HG02970 (cell line): ENCODE measurements around the gene VPS18.
"Not testable (repeated sequence)": the region's sequence is repeated elsewhere in the genome, so short reads cannot be mapped to it uniquely, and the experiment has no call there.

ENCODE experiments used
- ATAC-seq: cut with Tn5 transposase; IDR thresholded peaks from one replicate; pipeline ENCODE4 v1.9.1; 2021; ENCODE audit warnings: mild to moderate bottlenecking, moderate library complexity, moderate number of reproducible peaks; ENCODE audit not compliant: unreplicated experiment, low FRiP score

The VPS18 gene, protein sequence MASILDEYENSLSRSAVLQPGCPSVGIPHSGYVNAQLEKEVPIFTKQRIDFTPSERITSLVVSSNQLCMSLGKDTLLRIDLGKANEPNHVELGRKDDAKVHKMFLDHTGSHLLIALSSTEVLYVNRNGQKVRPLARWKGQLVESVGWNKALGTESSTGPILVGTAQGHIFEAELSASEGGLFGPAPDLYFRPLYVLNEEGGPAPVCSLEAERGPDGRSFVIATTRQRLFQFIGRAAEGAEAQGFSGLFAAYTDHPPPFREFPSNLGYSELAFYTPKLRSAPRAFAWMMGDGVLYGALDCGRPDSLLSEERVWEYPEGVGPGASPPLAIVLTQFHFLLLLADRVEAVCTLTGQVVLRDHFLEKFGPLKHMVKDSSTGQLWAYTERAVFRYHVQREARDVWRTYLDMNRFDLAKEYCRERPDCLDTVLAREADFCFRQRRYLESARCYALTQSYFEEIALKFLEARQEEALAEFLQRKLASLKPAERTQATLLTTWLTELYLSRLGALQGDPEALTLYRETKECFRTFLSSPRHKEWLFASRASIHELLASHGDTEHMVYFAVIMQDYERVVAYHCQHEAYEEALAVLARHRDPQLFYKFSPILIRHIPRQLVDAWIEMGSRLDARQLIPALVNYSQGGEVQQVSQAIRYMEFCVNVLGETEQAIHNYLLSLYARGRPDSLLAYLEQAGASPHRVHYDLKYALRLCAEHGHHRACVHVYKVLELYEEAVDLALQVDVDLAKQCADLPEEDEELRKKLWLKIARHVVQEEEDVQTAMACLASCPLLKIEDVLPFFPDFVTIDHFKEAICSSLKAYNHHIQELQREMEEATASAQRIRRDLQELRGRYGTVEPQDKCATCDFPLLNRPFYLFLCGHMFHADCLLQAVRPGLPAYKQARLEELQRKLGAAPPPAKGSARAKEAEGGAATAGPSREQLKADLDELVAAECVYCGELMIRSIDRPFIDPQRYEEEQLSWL

GRCh38 chr15:40893733-40894680 is at the start of gene VPS18:
TSS of gene VPS18 (plus strand) at chr15:40894450. CDS start at chr15:40894769, 319 bp downstream.
- ATAC-seq: peak; percentile 80

DNA sequence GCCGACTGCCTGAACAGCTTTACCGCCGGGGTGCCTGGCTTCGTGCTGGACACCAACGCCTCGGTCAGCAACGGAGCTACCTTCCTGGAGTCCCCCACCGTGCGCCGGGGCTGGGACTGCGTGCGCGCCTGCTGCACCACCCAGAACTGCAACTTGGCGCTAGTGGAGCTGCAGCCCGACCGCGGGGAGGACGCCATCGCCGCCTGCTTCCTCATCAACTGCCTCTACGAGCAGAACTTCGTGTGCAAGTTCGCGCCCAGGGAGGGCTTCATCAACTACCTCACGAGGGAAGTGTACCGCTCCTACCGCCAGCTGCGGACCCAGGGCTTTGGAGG is 49.6 kb upstream of the VPS18 start:
- no peak for ATAC-seq

GRCh38 chr15:40845036-40845435 is 49.2 kb upstream of the VPS18 start:
- no peak for ATAC-seq

DNA sequence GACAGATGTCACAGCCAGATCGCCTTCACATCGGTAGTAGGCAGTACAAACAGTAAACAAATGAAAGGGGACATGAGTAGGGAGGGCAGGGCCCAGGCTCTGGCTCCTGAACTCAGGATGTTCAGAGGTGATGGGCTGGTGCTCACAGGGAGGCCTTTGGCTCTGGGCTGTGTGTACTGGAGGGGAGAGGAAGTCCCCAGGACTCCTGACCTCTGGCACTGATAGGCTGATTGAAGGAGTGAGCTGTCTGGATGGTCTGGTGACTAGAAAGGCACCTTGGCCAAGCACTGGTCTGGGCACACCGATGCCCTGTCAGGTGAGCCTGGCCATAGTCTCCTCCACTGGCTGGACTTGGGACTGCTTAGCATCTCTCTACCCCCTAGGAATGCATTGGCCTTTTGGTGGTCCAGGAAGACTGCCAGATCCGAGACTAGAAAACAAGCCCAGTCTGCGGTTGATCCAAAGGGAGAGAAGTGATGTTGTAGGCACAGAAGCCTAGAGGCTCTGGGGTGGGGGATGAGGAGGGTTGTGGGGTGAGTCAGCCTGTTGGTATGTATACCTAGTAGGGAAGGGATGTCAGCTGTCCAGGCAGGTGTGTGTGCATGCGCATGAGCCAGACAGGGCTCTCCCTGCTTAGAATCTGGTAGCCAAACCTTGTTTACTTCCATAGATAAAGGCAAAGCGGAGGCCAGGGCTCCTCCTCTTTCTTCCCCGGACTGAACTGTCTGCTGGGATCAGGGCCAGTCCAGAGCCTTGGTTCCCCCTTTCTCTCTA is 48.6 kb upstream of the VPS18 start:
- no peak for ATAC-seq

DNA sequence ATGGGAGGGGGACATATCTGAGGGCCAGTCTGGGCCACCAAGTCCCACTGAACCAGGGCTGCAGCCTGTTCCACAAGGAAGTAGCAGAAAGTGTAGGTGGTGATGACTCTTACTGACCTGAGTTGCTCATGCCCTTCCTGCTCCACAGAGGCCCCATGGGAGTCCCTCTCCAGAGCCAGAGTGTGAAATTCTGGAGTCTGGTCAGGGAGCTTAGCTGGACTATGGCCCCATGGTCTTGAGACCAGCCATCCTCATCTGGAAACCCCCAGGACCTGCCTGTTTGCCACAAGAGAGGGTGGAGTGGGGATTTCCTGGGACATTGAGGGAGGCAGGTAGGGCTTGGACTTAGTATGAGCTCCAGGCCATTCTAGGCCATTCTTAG is 47.4 kb upstream of the VPS18 start:
- no peak for ATAC-seq

DNA sequence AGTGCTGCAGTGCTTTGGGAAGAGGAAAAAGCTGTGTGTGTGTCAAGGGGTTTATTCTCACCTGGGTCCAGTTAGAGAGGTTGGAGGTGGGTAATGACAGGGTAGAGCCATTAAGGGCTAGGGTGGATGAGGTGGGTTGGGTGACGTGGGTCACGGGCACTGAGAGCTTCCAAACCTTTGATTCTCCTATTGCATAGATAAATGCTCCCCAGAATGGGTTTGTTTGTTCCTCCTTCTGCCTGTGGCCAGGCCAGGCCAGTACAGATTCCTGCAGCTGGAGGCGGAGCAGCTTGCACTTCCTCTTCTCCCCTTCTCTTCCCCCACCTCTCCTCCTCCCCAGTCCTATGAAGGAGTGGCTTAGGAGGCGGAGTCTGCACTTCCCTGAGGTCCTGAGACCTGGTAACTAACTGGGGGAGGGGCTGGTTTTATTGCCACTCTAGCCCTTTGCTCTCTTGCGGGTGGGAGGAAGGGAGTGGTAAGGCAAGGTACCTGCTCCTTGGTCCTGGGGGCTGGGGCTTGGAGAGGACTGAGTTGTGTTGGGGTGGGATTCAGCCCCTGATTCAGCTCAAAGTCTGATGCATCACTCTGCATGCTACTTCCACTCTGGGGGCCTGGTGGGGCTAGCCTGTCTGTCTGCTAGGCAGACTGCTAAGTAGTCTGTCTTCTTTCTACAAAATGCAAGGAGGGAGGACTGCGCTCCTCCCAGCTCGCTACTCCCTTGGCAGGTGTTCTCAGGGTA is 46.9 kb upstream of the VPS18 start:
- no peak for ATAC-seq

- no peak for ATAC-seq
These were observed 43.6 kb upstream of the VPS18 start for GRCh38 chr15:40850576-40851112.

DNA sequence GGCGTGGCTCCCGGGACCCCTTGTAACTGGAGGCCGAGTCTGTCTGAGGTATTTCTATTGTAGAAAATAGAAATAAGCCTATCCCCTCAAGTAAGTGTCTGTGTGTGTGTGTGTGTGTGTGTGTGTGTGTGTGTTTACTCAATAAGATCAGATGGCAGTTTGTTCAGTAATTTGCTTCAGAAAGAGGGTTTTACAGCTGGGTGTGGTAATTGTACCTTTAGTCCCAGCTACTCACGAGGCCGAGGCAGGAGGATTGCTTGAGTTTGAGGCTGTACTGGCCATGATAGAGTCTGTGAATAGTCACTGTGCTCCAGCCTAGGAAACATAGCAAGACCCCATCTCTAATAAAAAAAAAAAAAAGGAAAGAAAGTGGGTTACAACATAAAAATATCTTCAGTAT is 41.7 kb upstream of the VPS18 start:
- no peak for ATAC-seq

DNA sequence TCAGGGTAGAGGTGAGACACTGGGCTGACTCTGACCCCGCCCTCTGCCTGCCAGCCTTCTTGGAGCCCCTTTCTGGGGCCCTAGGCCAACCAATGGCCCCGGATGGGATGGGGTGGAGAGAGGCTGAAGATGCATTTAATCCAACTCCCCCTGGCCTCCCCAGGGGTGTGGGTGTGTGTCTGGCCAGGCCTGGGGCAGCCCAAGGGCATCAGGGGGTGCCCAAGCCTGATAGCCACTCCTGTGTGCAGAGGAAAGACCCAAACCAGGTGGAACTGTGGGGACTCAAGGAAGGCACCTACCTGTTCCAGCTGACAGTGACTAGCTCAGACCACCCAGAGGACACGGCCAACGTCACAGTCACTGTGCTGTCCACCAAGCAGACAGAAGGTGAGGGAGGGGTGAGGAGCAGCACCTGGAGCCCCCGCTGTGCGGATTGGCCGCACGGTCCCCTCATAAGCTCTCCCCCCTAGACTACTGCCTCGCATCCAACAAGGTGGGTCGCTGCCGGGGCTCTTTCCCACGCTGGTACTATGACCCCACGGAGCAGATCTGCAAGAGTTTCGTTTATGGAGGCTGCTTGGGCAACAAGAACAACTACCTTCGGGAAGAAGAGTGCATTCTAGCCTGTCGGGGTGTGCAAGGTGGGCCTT is 40.9 kb upstream of the VPS18 start:
- no peak for ATAC-seq

DNA sequence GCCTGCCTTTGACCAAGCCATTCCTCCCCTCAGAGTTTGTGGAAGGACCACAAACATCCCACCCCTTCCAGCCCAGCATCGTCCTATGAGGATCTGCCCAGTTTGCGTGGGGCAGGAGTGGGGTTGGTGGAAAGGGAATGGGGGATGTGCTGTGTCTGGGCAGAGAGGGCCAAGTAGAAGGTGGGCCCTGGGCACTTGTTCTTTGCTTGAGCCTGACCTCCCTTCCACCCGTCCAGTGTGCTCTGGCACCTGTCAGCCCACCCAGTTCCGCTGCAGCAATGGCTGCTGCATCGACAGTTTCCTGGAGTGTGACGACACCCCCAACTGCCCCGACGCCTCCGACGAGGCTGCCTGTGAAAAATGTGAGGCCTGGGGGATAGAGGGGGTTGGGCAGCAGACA is 40.1 kb upstream of the VPS18 start:
- no peak for ATAC-seq

- ATAC-seq: no peak
These were observed 38.5 kb upstream of the VPS18 start for GRCh38 chr15:40855706-40856234.

DNA sequence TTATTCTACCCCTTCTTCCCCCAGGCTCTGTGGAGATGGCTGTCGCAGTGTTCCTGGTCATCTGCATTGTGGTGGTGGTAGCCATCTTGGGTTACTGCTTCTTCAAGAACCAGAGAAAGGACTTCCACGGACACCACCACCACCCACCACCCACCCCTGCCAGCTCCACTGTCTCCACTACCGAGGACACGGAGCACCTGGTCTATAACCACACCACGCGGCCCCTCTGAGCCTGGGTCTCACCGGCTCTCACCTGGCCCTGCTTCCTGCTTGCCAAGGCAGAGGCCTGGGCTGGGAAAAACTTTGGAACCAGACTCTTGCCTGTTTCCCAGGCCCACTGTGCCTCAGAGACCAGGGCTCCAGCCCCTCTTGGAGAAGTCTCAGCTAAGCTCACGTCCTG is 37.5 kb upstream of the VPS18 start:
- ATAC-seq: no peak

DNA sequence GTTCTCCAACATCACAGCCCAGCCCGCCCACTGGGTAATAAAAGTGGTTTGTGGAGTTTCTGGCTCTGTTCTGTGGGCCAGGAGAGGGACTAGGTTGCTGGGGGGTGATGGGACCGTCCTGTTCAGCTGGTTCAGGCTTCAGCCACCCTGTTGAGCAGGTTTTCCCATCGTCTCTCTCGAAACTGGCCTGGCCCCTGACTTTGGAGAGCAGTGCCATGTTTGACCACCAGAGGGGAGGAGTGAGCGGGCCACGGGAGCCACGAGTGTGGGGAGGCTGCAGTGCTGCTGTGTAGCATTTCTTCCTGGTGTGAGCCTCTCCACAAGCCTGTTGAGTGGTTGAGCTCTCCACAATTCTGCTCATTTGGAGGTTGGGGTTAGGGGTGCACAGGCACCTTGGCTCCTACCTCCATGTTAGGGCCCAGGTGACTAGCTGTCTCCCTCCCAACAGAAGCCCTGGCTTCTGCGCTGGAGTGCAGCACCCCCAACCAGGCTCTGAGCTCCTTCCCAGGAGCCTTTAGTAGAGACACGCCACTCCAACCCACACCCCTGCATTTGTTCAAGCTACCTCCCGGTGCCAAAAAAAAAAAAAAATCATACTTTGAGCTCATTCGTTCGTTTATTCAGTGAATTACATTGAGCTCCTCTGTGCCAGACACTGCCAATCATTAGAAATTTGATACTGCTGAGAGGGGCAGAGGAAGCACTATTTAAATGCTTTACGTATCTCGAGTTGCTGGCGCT is 36.5 kb upstream of the VPS18 start:
- no peak for ATAC-seq

DNA sequence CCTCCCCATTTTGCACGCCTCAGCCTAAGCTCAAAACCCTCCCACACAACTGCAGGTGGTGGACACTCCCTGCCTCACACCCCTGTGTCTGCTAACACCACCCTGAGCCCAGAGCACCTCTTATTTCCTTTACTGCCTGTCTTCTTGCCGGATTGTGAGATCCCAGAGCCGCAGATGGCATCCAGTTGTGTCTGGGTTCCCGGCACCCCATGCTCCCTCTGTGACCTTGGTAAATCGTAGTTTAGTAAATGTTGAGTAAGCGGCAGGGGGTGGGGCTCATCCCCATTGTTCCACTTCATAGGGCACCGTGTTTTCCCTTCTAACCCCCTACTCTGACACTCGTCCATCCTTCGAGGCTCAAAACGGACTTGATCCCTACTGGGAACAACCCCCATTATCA is 35.5 kb upstream of the VPS18 start:
- ATAC-seq: no peak

DNA sequence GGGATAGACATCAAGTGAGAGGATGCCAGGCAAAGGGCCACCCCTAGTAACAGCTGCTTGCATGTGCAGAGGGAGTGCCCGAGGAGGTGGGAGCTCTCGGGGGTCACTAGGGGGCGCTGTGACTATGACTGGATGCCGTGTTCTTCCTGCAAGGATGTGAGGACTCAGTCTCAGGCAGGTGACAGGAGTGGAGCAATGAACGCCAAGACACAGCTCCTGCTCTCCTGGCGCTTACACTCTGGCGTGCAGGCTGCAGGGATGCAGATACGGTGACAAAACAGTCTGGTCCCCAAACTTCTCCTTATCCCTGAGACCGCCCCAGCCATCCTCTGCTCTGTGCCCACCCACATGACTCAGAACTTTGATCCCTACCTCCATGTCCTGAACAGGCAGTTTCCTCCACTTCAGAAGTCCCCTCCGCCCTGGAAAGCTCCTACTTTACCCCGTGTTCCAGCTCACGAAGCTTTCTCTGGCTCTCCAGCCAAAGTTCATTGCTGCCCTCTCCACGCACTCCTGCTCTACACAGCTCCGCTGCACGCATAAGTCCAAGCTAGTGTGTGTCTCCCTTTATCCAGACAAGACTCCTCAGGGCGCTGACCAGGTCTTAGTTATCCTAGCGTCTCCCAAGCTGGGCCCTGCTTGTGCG is 34.9 kb upstream of the VPS18 start:
- ATAC-seq: no peak

- ATAC-seq: not testable (repeated sequence)
These were observed 33.1 kb upstream of the VPS18 start for GRCh38 chr15:40861147-40861546.
